Epithelial cell of esophagus (primary cell): Measurements from ENCODE around the gene ARFGEF2.

Source experiments
- DNase-seq: peaks from one replicate; pipeline ENCODE4 v3.0.0; 2010; ENCODE audit warnings: low read depth
- H3K4me3 ChIP-seq: 2 replicates; pipeline ENCODE4 v1.5.1; 2011; ENCODE audit warnings: mild to moderate bottlenecking, low read length, control low read depth
- CTCF ChIP-seq: IDR thresholded peaks from 2 replicates; pipeline ENCODE4 v1.5.1; 2011; ENCODE audit warnings: low read depth, mild to moderate bottlenecking, low read length, control low read depth, inconsistent platforms; ENCODE audit not compliant: insufficient read depth; ENCODE audit errors: missing control alignments

Gene ARFGEF2

GRCh38 chr20:48921168-48921882 lies at the start of gene ARFGEF2:
Gene ARFGEF2, plus strand, starts transcription at chr20:48921711. Its CDS starts 179 bp downstream, at chr20:48921890.
- peak; percentile 90 for DNase-seq
- H3K4me3 ChIP-seq = peak within 1 kb of the TSS; percentile 92
- TF ChIP-seq CTCF = no peak

GRCh38 chr20:48875233-48875913 lies 46.1 kb upstream of the ARFGEF2 start:
- no peak for TF ChIP-seq CTCF
- no peak overlapping the region for H3K4me3 ChIP-seq
- no peak for DNase-seq

GRCh38 chr20:48875914-48876240 lies 45.6 kb upstream of the ARFGEF2 start:
- no peak for TF ChIP-seq CTCF
- peak; percentile 34 for DNase-seq

GRCh38 chr20:48877304-48877703 lies 44.2 kb upstream of the ARFGEF2 start:
- no peak for TF ChIP-seq CTCF
- H3K4me3 ChIP-seq = no peak overlapping the region
- no peak for DNase-seq

More at GRCh38 chr20:48875914-48876240, 45.6 kb upstream of the ARFGEF2 start:
- no peak overlapping the region for H3K4me3 ChIP-seq

GRCh38 chr20:48878534-48879248 lies 42.8 kb upstream of the ARFGEF2 start:
- H3K4me3 ChIP-seq = no peak overlapping the region
- DNase-seq = no peak
- TF ChIP-seq CTCF = no peak

- H3K4me3 ChIP-seq = no peak overlapping the region
- peak; percentile 7 for DNase-seq
- no peak for TF ChIP-seq CTCF
These were observed 41.8 kb upstream of the ARFGEF2 start for GRCh38 chr20:48879612-48880245.
